NB4 (cell line): ENCODE measurements around the gene VWA2.

Experiments
- DNase-seq: peaks from one replicate; pipeline ENCODE4 v3.0.0; 2010; ENCODE audit warnings: low read depth
- H3K4me3 ChIP-seq: one replicate; pipeline ENCODE4 v1.5.1; 2011; ENCODE audit warnings: mild to moderate bottlenecking, low read depth, low read length, moderate library complexity
- CTCF ChIP-seq: IDR thresholded peaks from one replicate; pipeline ENCODE4 v1.5.1; 2012; ENCODE audit warnings: low read depth, low read length
- MAX ChIP-seq: IDR thresholded peaks from 2 replicates; pipeline ENCODE4 v1.6.1; 2011; ENCODE audit warnings: low read depth, low read length
- MYC ChIP-seq: IDR thresholded peaks from 2 replicates; pipeline ENCODE4 v1.6.1; 2011; ENCODE audit warnings: low read depth, low read length
- POLR2A ChIP-seq: IDR thresholded peaks from 2 replicates; pipeline ENCODE4 v1.6.1; 2011; ENCODE audit warnings: mild to moderate bottlenecking; ENCODE audit not compliant: insufficient read length; ENCODE audit errors: extremely low read depth

VWA2 gene

GRCh38 chr10:114206902-114207301, 32.2 kb upstream of the VWA2 start:
- TF ChIP-seq POLR2A (no peak), CTCF (no peak), MYC (no peak), MAX (no peak)
- no peak for DNase-seq
- no peak overlapping the region for H3K4me3 ChIP-seq

- TF ChIP-seq CTCF: no peak
- no peak for TF ChIP-seq MAX
- no peak for TF ChIP-seq POLR2A
- no peak for TF ChIP-seq MYC
- no peak overlapping the region for H3K4me3 ChIP-seq
- DNase-seq: no peak
Measured at GRCh38 chr10:114207349-114207748, 31.7 kb upstream of the VWA2 start.

- no peak for TF ChIP-seq MAX
- no peak for TF ChIP-seq POLR2A
- no peak for TF ChIP-seq MYC
- TF ChIP-seq CTCF: no peak
- no peak for DNase-seq
- no peak overlapping the region for H3K4me3 ChIP-seq
Measured at GRCh38 chr10:114208351-114208750, 30.7 kb upstream of the VWA2 start.

GRCh38 chr10:114212153-114212552, 26.9 kb upstream of the VWA2 start:
- no peak for TF ChIP-seq CTCF
- TF ChIP-seq MAX: no peak
- no peak for TF ChIP-seq POLR2A
- no peak for TF ChIP-seq MYC
- no peak overlapping the region for H3K4me3 ChIP-seq
- DNase-seq: no peak

- no peak for DNase-seq
- no peak overlapping the region for H3K4me3 ChIP-seq
- TF ChIP-seq MYC (no peak), CTCF (no peak), MAX (no peak), POLR2A (no peak)
Measured at GRCh38 chr10:114215033-114215432, 24.0 kb upstream of the VWA2 start.

- TF ChIP-seq MAX (no peak), CTCF (no peak), MYC (no peak), POLR2A (no peak)
- H3K4me3 ChIP-seq: no peak overlapping the region
- DNase-seq: no peak
Measured at GRCh38 chr10:114220281-114220680, 18.8 kb upstream of the VWA2 start.
